Transverse colon (tissue), 3 donors: ENCODE results near the gene TMEM238L.

ENCODE experiments used
- CTCF ChIP-seq, 5 experiments: fragments of 200-600 bp in 3 of 5; fragments of 450-650 bp in 2 of 5; sonication (generic) in 3 of 5; IDR thresholded peaks; 1 replicate in 2 of 5; 2 replicates in 3 of 5; pipeline ENCODE4 v1.5.1; 2016 to 2017; ENCODE audit warnings: antibody characterized with exemption in 5 of 5, inconsistent platforms in 3 of 5, mild to moderate bottlenecking in 2 of 5, moderate library complexity in 1 of 5
- EP300 ChIP-seq: sonication (generic); formaldehyde crosslinking; IDR thresholded peaks from one replicate; pipeline ENCODE4 v1.6.1; 2017; ENCODE audit warnings: antibody characterized with exemption, low read depth
- POLR2A ChIP-seq: fragments of 450-650 bp; IDR thresholded peaks from one replicate; pipeline ENCODE4 v1.6.1; 2016; ENCODE audit warnings: antibody characterized with exemption, mild to moderate bottlenecking, moderate library complexity

- TF ChIP-seq POLR2A (no peak), CTCF (IDR thresholded peaks at IDR 0.05) (no peak), EP300 (no peak)
Measured at GRCh38 chr17:10761281-10761680, 42.6 kb downstream of the TMEM238L start.
